Mesenchymal stem cell (in vitro differentiated cells and primary cell): ENCODE results near the gene ADARB2.

Experiments
- DNase-seq: peaks from one replicate; pipeline ENCODE4 v3.0.0-alpha.2; 2013
- H2AFZ ChIP-seq: one replicate; pipeline ENCODE4 v1.6.1; 2013; ENCODE audit warnings: low read depth, mild to moderate bottlenecking, control low read depth, inconsistent platforms, low read length, moderate library complexity
- H2AK5ac ChIP-seq: 2 replicates; pipeline ENCODE4 v1.6.1; 2013; ENCODE audit warnings: low read length, moderate library complexity, mild to moderate bottlenecking, inconsistent platforms; ENCODE audit not compliant: severe bottlenecking
- H2BK120ac ChIP-seq: one replicate; pipeline ENCODE4 v1.6.1; 2013; ENCODE audit warnings: low read depth, mild to moderate bottlenecking, inconsistent platforms, low read length, moderate library complexity
- H2BK12ac ChIP-seq, 2 experiments: one replicate each; pipeline ENCODE4 v1.6.1; 2013; ENCODE audit warnings: inconsistent platforms in 2 of 2, low read length in 2 of 2, mild to moderate bottlenecking in 2 of 2, moderate library complexity in 2 of 2, control low read depth in 1 of 2
- H2BK15ac ChIP-seq: one replicate; pipeline ENCODE4 v1.6.1; 2013; ENCODE audit warnings: mild to moderate bottlenecking, low read depth, inconsistent platforms; ENCODE audit not compliant: poor library complexity, severe bottlenecking
- H2BK5ac ChIP-seq: 2 replicates; pipeline ENCODE4 v1.6.1; 2013; ENCODE audit warnings: low read depth, mild to moderate bottlenecking, low read length, control low read depth, inconsistent platforms; ENCODE audit not compliant: poor library complexity, severe bottlenecking
- H3K14ac ChIP-seq, 2 experiments: one replicate each; pipeline ENCODE4 v1.6.1; 2013; ENCODE audit warnings: inconsistent platforms in 2 of 2, low read length in 2 of 2, control low read depth in 1 of 2, mild to moderate bottlenecking in 1 of 2, moderate library complexity in 1 of 2
- H3K18ac ChIP-seq, 2 experiments: one replicate each; pipeline ENCODE4 v1.6.1; 2013; ENCODE audit warnings: inconsistent platforms in 2 of 2, low read length in 2 of 2, control low read depth in 1 of 2, low read depth in 1 of 2, mild to moderate bottlenecking in 1 of 2
- H3K23ac ChIP-seq, 2 experiments: one replicate each; pipeline ENCODE4 v1.6.1; 2013; ENCODE audit warnings: inconsistent platforms in 2 of 2, low read length in 2 of 2, mild to moderate bottlenecking in 2 of 2, moderate library complexity in 2 of 2, control low read depth in 1 of 2
- H3K27ac ChIP-seq: 2 replicates; pipeline ENCODE4 v1.5.1; 2013; ENCODE audit warnings: mild to moderate bottlenecking, moderate library complexity, low read length, control low read depth, inconsistent platforms; ENCODE audit not compliant: poor library complexity, severe bottlenecking
- H3K27me3 ChIP-seq, 2 experiments: 2 replicates each; pipeline versions ENCODE4 v1.6.1 to v1.7.0; 2013; ENCODE audit warnings: low read length in 2 of 2, mild to moderate bottlenecking in 2 of 2, moderate library complexity in 2 of 2, control low read depth in 1 of 2, inconsistent platforms in 1 of 2; ENCODE audit not compliant: control insufficient read depth in 1 of 2, insufficient read depth in 1 of 2
- H3K36me3 ChIP-seq, 2 experiments: 2 replicates each; pipeline versions ENCODE4 v1.6.1 to v1.7.0; 2013; ENCODE audit warnings: low read length in 2 of 2, control low read depth in 1 of 2, inconsistent platforms in 1 of 2, low read depth in 1 of 2, mild to moderate bottlenecking in 1 of 2; ENCODE audit not compliant: insufficient read depth in 2 of 2, control insufficient read depth in 1 of 2
- H3K4ac ChIP-seq, 2 experiments: one replicate each; pipeline ENCODE4 v1.6.1; 2013; ENCODE audit warnings: inconsistent platforms in 2 of 2, low read length in 2 of 2, mild to moderate bottlenecking in 2 of 2, moderate library complexity in 2 of 2, control low read depth in 1 of 2, low read depth in 1 of 2
- H3K4me1 ChIP-seq: 2 replicates; pipeline ENCODE4 v1.6.1; 2013; ENCODE audit warnings: low read depth, low read length, control low read depth; ENCODE audit not compliant: control insufficient read depth, insufficient read depth
- H3K4me2 ChIP-seq: 2 replicates; pipeline ENCODE4 v1.6.1; 2013; ENCODE audit warnings: low read length, mild to moderate bottlenecking, inconsistent platforms; ENCODE audit not compliant: poor library complexity, severe bottlenecking
- H3K4me3 ChIP-seq, 2 experiments: 2 replicates each; pipeline versions ENCODE4 v1.5.1 to v1.7.0; 2013; ENCODE audit warnings: low read length in 2 of 2, mild to moderate bottlenecking in 2 of 2, control low read depth in 1 of 2, low read depth in 1 of 2; ENCODE audit not compliant: insufficient read depth in 1 of 2
- H3K79me1 ChIP-seq: replicated peaks from 2 replicates; pipeline ENCODE4 v1.6.1; 2013; ENCODE audit warnings: mild to moderate bottlenecking, control low read depth, low read length, inconsistent platforms; ENCODE audit not compliant: poor library complexity, severe bottlenecking
- H3K9ac ChIP-seq: 2 replicates; pipeline ENCODE4 v1.7.0; 2013; ENCODE audit warnings: mild to moderate bottlenecking, low read length, moderate library complexity
- H3K9me3 ChIP-seq: 2 replicates; pipeline ENCODE4 v1.7.0; 2013; ENCODE audit warnings: mild to moderate bottlenecking, low read length; ENCODE audit not compliant: control insufficient read depth
- H4K8ac ChIP-seq: one replicate; pipeline ENCODE4 v1.6.1; 2013; ENCODE audit warnings: inconsistent platforms, mild to moderate bottlenecking, low read length, moderate library complexity
- H4K91ac ChIP-seq: one replicate; pipeline ENCODE4 v1.6.1; 2013; ENCODE audit warnings: mild to moderate bottlenecking, low read length, inconsistent platforms
- WGBS: methylation state at CpG from one replicate; pipeline ENCODE4 v1.1.7; 2013; ENCODE audit warnings: mixed read lengths; 5-methylcytosine and 5-hydroxymethylcytosine counted together

The ADARB2 gene

GRCh38 chr10:1690086-1690485, 47.2 kb downstream of the ADARB2 start:
- no peak overlapping the region for H2BK15ac ChIP-seq
- no peaks in the 10 kb centered on the region for H3K4me1 ChIP-seq
- WGBS = 66% methylated on average over 5 of the region's 5 CpGs
- H3K23ac ChIP-seq = no peak overlapping the region
- no peak overlapping the region for H2BK5ac ChIP-seq
- H4K8ac ChIP-seq = no peak overlapping the region
- no peak overlapping the region for H2AK5ac ChIP-seq
- no peak for DNase-seq
- H2BK120ac ChIP-seq = no peak overlapping the region
- no peak overlapping the region for H3K27ac ChIP-seq
- H3K27me3 ChIP-seq = no peaks in the 10 kb centered on the region
- H3K9me3 ChIP-seq = peaks cover 6% of the 10 kb centered on the region
- no peaks in the 10 kb centered on the region for H3K36me3 ChIP-seq
- H3K79me1 ChIP-seq = no peaks in the 10 kb centered on the region
- H3K14ac ChIP-seq = no peak overlapping the region
- H3K4me3 ChIP-seq = no peak overlapping the region
- no peak overlapping the region for H3K4me2 ChIP-seq
- H3K9ac ChIP-seq = no peak overlapping the region
- no peak overlapping the region for H2BK12ac ChIP-seq
- no peak overlapping the region for H3K18ac ChIP-seq
- H3K4ac ChIP-seq = no peak overlapping the region
- H4K91ac ChIP-seq = no peak overlapping the region
- H2AFZ ChIP-seq = no peak overlapping the region

- 92% methylated on average over 6 of the region's 7 CpGs for WGBS
- H3K14ac ChIP-seq = no peak overlapping the region
These were observed 48.8 kb downstream of the ADARB2 start for GRCh38 chr10:1688531-1688930.

GRCh38 chr10:1687623-1688150, 49.6 kb downstream of the ADARB2 start:
- Histone ChIP-seq H2BK120ac (no peak overlapping the region), H3K18ac (no peak overlapping the region), H4K91ac (no peak overlapping the region), H3K4me2 (no peak overlapping the region), H2AFZ (no peak overlapping the region), H3K4ac (no peak overlapping the region), H2BK15ac (no peak overlapping the region), H3K14ac (no peak overlapping the region), H3K4me1 (no peaks in the 10 kb centered on the region), H3K23ac (no peak overlapping the region), H3K4me3 (no peak overlapping the region), H3K36me3 (no peaks in the 10 kb centered on the region), H2AK5ac (no peak overlapping the region), H2BK5ac (no peak overlapping the region), H4K8ac (no peak overlapping the region), H3K79me1 (no peaks in the 10 kb centered on the region), H3K9ac (no peak overlapping the region), H3K27me3 (no peaks in the 10 kb centered on the region), H2BK12ac (no peak overlapping the region), H3K27ac (no peak overlapping the region), H3K9me3 (no peaks in the 10 kb centered on the region)
- no peak for DNase-seq
- WGBS = 83% methylated on average over 5 of the region's 9 CpGs

More at GRCh38 chr10:1688531-1688930, 48.8 kb downstream of the ADARB2 start:
- no peaks in the 10 kb centered on the region for H3K4me1 ChIP-seq
- H2BK120ac ChIP-seq = no peak overlapping the region
- no peak overlapping the region for H3K27ac ChIP-seq
- H4K8ac ChIP-seq = no peak overlapping the region
- no peaks in the 10 kb centered on the region for H3K36me3 ChIP-seq
- no peak overlapping the region for H2AK5ac ChIP-seq
- no peak overlapping the region for H3K4ac ChIP-seq
- no peak overlapping the region for H3K18ac ChIP-seq
- no peak overlapping the region for H2BK15ac ChIP-seq
- peaks cover 2% of the 10 kb centered on the region for H3K9me3 ChIP-seq
- no peak overlapping the region for H2BK12ac ChIP-seq
- H3K27me3 ChIP-seq = no peaks in the 10 kb centered on the region
- no peak overlapping the region for H3K23ac ChIP-seq
- H4K91ac ChIP-seq = no peak overlapping the region
- H2AFZ ChIP-seq = no peak overlapping the region
- H3K79me1 ChIP-seq = no peaks in the 10 kb centered on the region
- H3K9ac ChIP-seq = no peak overlapping the region
- DNase-seq = no peak
- no peak overlapping the region for H3K4me2 ChIP-seq
- H3K4me3 ChIP-seq = no peak overlapping the region
- no peak overlapping the region for H2BK5ac ChIP-seq

GRCh38 chr10:1687190-1687589, 50.1 kb downstream of the ADARB2 start:
- no peak overlapping the region for H2AK5ac ChIP-seq
- H3K4ac ChIP-seq = no peak overlapping the region
- no peaks in the 10 kb centered on the region for H3K4me1 ChIP-seq
- no peak overlapping the region for H4K91ac ChIP-seq
- H2BK12ac ChIP-seq = no peak overlapping the region
- H3K14ac ChIP-seq = no peak overlapping the region
- no peak overlapping the region for H2AFZ ChIP-seq
- no peak overlapping the region for H4K8ac ChIP-seq
- H3K9ac ChIP-seq = no peak overlapping the region
- no peaks in the 10 kb centered on the region for H3K36me3 ChIP-seq
- H3K9me3 ChIP-seq = no peaks in the 10 kb centered on the region
- no peaks in the 10 kb centered on the region for H3K27me3 ChIP-seq
- H3K27ac ChIP-seq = no peak overlapping the region
- H2BK5ac ChIP-seq = no peak overlapping the region
- no peak for DNase-seq
- no peak overlapping the region for H3K4me2 ChIP-seq
- H2BK120ac ChIP-seq = no peak overlapping the region
- WGBS = 77% methylated on average over 3 of the region's 5 CpGs
- no peak overlapping the region for H3K18ac ChIP-seq
- H2BK15ac ChIP-seq = no peak overlapping the region
- no peak overlapping the region for H3K23ac ChIP-seq
- H3K4me3 ChIP-seq = no peak overlapping the region
- H3K79me1 ChIP-seq = no peaks in the 10 kb centered on the region
